GM19023 (cell line): ENCODE results near the gene TBX5.

ENCODE experiments used
- ATAC-seq: cut with Tn5 transposase; IDR thresholded peaks from one replicate; pipeline ENCODE4 v1.9.1; 2021; ENCODE audit warnings: mild to moderate bottlenecking, moderate library complexity; ENCODE audit not compliant: unreplicated experiment

Gene TBX5

GRCh38 chr12:114328292-114328691 is 77.7 kb downstream of the TBX5 start:
- no peak for ATAC-seq

- ATAC-seq, result no peak
Observed at GRCh38 chr12:114327765-114328164, 78.2 kb downstream of the TBX5 start.

GRCh38 chr12:114321524-114321923 is 84.4 kb downstream of the TBX5 start:
- no peak for ATAC-seq

GRCh38 chr12:114320968-114321367 is 85.0 kb downstream of the TBX5 start:
- no peak for ATAC-seq

- ATAC-seq, result no peak
Observed at GRCh38 chr12:114320101-114320500, 85.8 kb downstream of the TBX5 start.

GRCh38 chr12:114319422-114319821 is 86.5 kb downstream of the TBX5 start:
- no peak for ATAC-seq

GRCh38 chr12:114318984-114319383 is 87.0 kb downstream of the TBX5 start:
- no peak for ATAC-seq

- no peak for ATAC-seq
Observed at GRCh38 chr12:114316076-114316475, 89.9 kb downstream of the TBX5 start.

- ATAC-seq, result no peak
Observed at GRCh38 chr12:114314974-114315720, 90.8 kb downstream of the TBX5 start.

- ATAC-seq, result no peak
Observed at GRCh38 chr12:114314403-114314802, 91.5 kb downstream of the TBX5 start.

- no peak for ATAC-seq
Observed at GRCh38 chr12:114313910-114314309, 92.0 kb downstream of the TBX5 start.

- ATAC-seq, result no peak
Observed at GRCh38 chr12:114311974-114312373, 94.0 kb downstream of the TBX5 start.

- no peak for ATAC-seq
Observed at GRCh38 chr12:114306646-114307045, 99.3 kb downstream of the TBX5 start.

- ATAC-seq, result no peak
Observed at GRCh38 chr12:114305446-114305845, 100.5 kb downstream of the TBX5 start.
